Testis (tissue), 3 donors: Measurements from ENCODE around the gene NFATC2. TPM values are rescaled to one million over a fixed set of nuclear protein-coding genes. Genes with fewer than 3 reads are reported as not detected.

Experiments used
- DNase-seq: peaks from one replicate; pipeline ENCODE4 v3.0.0-alpha.2; 2019
- H3K27ac ChIP-seq, 2 donors: fragments of 200-600 bp; sonication (generic); one replicate each; pipeline ENCODE4 v1.5.1; 2019
- H3K27me3 ChIP-seq: fragments of 200-600 bp; sonication (generic); one replicate; pipeline ENCODE4 v1.5.1; 2019
- H3K36me3 ChIP-seq: fragments of 200-600 bp; sonication (generic); one replicate; pipeline ENCODE4 v1.5.1; 2017; ENCODE audit warnings: low read depth; ENCODE audit errors: missing control alignments
- H3K4me1 ChIP-seq: fragments of 200-600 bp; sonication (generic); one replicate; pipeline ENCODE4 v1.5.1; 2019
- H3K4me3 ChIP-seq, 2 donors: fragments of 200-600 bp; sonication (generic); one replicate each; pipeline ENCODE4 v1.5.1; 2017 to 2019
- H3K9me3 ChIP-seq: fragments of 200-600 bp; sonication (generic); one replicate; pipeline ENCODE4 v1.5.1; 2017
- POLR2A ChIP-seq: fragments of 450-650 bp; IDR thresholded peaks from one replicate; pipeline ENCODE4 v1.6.1; 2017; ENCODE audit warnings: antibody characterized with exemption, mild to moderate bottlenecking, moderate library complexity
- WGBS, 2 donors: methylation state at CpG; one replicate each; pipeline ENCODE4 v1.1.5; 2018; 5-methylcytosine and 5-hydroxymethylcytosine counted together
- intact Hi-C: fragments of 100-400 bp; cut with DNase I; formaldehyde crosslinking; loops from one replicate; pipeline ENCODE4 v1.15.1; 2023; ENCODE audit warnings: low total_unique reads
- polyA plus RNA-seq: library from polyadenylated mRNA; stranded (reverse); fragments of 350-450 nt; fragmentation: Illumina TruSeq; extraction: RNeasy Lipid Tissue Mini Kit (QIAGEN cat#74804); gene quantifications from one replicate; pipeline ENCODE4 v1.2.3, GENCODE V29; 2014; ENCODE audit warnings: low read depth, low replicate concordance; ENCODE audit not compliant: insufficient read depth
- total RNA-seq, 2 donors: library from RNA; depleted of rRNA; stranded (reverse); fragments of >200 nt; gene quantifications; one replicate each; pipeline ENCODE4 v1.2.3, GENCODE V29; 2016
- TF ChIP-seq, protein P1 (sequence below), 3 experiments: fragments of 450-650 bp in 2 of 3; fragments of 200-600 bp in 1 of 3; sonication (generic) in 1 of 3; IDR thresholded peaks; one replicate each; pipeline ENCODE4 v1.5.1; 2016 to 2019; ENCODE audit warnings: antibody characterized with exemption in 3 of 3, mild to moderate bottlenecking in 2 of 3, moderate library complexity in 1 of 3

Gene NFATC2
- total and polyA plus RNA-seq, 3 donors from 2014 or later = 5.4 to 7.5 (median 6.5) TPM

DNA sequence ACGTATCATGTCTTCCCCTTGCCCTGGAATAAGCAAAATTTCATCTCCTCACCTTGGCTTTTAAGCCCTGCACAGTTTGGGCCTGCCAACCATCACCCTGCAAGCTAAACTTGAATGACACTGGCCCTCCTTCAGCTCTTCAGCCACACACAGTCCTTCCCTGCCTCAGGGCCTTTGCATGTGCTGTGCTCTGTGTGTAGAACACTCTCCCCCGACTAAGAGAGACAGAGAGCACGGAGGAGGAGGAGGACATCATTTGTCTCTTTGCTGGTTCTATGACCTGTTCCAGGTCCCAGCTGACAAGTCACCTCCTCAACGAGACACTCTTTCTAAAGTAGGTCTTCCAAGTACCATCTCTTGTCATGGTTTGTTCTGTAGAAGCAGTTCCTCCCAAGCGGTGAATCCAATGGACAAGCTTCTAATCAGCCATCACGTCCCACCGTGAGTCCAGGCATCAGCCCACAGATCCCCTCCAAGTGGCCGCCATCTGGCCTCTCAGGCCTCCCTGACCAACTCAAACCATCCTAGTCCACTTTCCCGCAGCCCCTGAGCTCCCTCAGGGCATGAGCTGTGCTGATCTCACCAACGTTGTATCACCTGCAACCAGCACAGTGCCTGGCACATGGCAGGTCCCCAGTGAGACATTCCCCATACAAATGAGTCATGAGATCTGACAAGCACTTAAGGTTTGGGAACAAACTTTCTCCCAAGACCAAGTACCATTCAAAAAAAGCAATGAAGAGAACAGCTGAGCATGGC is 30.5 kb downstream of the NFATC2 start:
- intact Hi-C loops = no loop called here
- Histone ChIP-seq H3K4me1 (no peaks in the 10 kb centered on the region), H3K36me3 (no peaks in the 10 kb centered on the region), H3K27me3 (no peaks in the 10 kb centered on the region), H3K4me3 (no peak overlapping the region), H3K9me3 (no peaks in the 10 kb centered on the region), H3K27ac (no peak overlapping the region)
- DNase-seq = no peak
- TF ChIP-seq, protein P1, sequence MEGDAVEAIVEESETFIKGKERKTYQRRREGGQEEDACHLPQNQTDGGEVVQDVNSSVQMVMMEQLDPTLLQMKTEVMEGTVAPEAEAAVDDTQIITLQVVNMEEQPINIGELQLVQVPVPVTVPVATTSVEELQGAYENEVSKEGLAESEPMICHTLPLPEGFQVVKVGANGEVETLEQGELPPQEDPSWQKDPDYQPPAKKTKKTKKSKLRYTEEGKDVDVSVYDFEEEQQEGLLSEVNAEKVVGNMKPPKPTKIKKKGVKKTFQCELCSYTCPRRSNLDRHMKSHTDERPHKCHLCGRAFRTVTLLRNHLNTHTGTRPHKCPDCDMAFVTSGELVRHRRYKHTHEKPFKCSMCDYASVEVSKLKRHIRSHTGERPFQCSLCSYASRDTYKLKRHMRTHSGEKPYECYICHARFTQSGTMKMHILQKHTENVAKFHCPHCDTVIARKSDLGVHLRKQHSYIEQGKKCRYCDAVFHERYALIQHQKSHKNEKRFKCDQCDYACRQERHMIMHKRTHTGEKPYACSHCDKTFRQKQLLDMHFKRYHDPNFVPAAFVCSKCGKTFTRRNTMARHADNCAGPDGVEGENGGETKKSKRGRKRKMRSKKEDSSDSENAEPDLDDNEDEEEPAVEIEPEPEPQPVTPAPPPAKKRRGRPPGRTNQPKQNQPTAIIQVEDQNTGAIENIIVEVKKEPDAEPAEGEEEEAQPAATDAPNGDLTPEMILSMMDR (IDR thresholded peaks at IDR 0.05) = no peak
- TF ChIP-seq POLR2A = no peak
- 89 to 94% methylated on average over 10 of the region's 10 CpGs for WGBS, 2 donors

DNA sequence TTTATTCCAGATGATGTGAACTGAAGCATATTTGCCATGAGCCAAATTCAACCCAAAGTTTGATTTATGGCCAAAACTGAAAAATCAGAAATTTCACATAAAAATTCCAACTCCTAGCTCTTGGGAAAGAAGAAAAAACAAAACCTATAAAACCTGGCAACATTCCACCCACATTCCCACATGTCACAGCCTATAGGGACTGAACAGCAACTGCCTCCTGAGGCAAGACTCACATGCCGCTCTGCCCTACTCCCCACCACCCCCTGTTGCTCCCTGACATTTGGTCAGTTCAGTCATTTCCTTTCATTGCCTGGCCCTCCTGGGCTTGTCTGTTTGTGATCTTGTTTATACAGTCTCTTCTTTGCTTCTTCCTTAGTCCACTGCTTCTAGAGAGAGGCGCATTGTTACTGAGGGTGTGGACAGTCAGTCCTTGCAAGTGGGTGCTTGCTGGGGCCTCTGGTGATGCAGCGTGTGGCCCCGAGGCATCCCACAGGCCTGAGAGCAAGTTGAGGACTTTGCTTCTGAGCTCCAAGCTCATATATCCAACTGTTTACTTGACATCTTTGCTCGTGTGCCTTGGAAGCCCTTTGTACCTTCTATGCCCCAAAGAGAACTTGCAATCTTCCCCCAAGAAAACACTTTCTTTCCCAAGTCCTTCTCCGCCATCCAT is 31.4 kb downstream of the NFATC2 start:
- TF ChIP-seq, protein P1 (IDR thresholded peaks at IDR 0.05) = no peak
- TF ChIP-seq POLR2A = no peak
- H3K36me3 ChIP-seq = no peaks in the 10 kb centered on the region
- H3K4me1 ChIP-seq = no peaks in the 10 kb centered on the region
- DNase-seq = no peak
- H3K27ac ChIP-seq = no peak overlapping the region
- intact Hi-C loops = no loop called here
- H3K9me3 ChIP-seq = no peaks in the 10 kb centered on the region
- no peaks in the 10 kb centered on the region for H3K27me3 ChIP-seq
- WGBS, 2 donors = 92 to 95% methylated on average over 6 of the region's 6 CpGs
- no peak overlapping the region for H3K4me3 ChIP-seq

DNA sequence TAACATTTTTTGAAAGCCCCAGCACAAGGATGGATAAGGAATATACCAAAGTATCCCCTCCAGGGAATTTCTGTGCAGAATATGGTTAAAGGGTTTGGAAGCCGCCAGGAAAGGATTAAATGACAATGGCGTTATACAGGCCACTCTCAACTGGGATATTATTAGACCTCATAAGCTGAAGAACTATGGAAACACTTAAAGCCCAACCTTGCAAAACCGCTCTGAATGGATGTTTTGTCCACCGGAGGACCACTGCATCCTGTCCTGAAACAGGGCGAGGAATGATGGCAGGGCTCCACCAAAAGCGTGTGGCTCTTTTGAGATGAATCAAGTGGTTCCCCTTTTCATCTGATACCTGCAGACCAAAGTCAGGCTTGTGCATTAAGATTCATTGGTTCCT is 32.4 kb downstream of the NFATC2 start:
- 94 to 98% methylated on average over 6 of the region's 6 CpGs for WGBS, 2 donors
- H3K36me3 ChIP-seq = no peaks in the 10 kb centered on the region
- intact Hi-C loops = no loop called here
- H3K4me1 ChIP-seq = no peaks in the 10 kb centered on the region
- no peak for DNase-seq
- no peaks in the 10 kb centered on the region for H3K27me3 ChIP-seq
- TF ChIP-seq, protein P1 (IDR thresholded peaks at IDR 0.05) = no peak
- no peak for TF ChIP-seq POLR2A
- H3K9me3 ChIP-seq = no peaks in the 10 kb centered on the region
- no peak overlapping the region for H3K27ac ChIP-seq
- no peak overlapping the region for H3K4me3 ChIP-seq

DNA sequence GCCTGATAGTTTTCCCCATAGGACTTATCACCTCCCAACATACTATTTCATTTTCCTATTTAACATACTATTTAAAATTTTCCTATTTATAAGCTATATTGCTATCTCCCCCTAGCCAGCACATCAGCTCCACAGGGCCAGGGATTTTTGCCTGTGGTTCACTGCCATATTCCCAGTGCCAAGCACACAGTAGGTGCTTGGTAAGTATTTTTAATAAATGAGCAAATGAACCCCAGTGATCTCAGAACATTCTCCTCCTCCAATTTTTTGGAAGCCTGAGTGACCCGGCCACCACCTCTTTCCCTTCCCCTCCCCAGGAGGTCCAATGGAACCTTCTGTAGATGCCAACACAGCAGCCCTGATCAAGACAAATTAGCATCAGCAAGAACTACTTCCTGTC is 33.3 kb downstream of the NFATC2 start:
- H3K4me3 ChIP-seq = no peak overlapping the region
- TF ChIP-seq POLR2A = no peak
- TF ChIP-seq, protein P1 (IDR thresholded peaks at IDR 0.05) = no peak
- no peak overlapping the region for H3K27ac ChIP-seq
- intact Hi-C loops = no loop called here
- no peaks in the 10 kb centered on the region for H3K4me1 ChIP-seq
- no peak for DNase-seq
- no peaks in the 10 kb centered on the region for H3K27me3 ChIP-seq
- WGBS, 2 donors = 95 to 100% methylated on average over 1 of the region's 1 CpG
- H3K36me3 ChIP-seq = no peaks in the 10 kb centered on the region
- H3K9me3 ChIP-seq = no peaks in the 10 kb centered on the region
